ENCODE measurements around the gene MSI2.
A peak's percentile ranks its signal among the peaks of the same experiment; 100 is the strongest.

Gene MSI2

DNA sequence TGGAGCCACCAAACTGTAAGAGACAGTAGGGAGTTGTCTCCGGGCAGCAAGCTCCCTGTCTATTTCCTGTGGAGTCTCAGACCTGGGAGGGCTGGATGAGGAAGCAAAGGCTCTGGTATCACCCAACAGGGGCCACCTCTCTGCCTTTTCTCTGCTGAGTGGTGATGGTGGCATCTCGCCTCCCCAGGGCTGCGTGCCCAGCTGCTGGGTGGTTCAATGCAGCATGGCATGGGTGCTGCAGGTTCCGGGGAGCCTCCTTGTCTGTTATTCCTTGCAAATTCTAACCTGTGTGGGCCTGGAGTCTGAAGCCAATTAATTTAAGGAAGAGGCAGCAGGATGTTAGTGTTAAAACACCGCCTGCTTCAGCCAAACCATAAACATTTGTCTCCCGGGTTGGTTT is 410.6 kb downstream of the MSI2 start:
- no peak for DNase-seq (ENCODE audit: low read depth)

DNA sequence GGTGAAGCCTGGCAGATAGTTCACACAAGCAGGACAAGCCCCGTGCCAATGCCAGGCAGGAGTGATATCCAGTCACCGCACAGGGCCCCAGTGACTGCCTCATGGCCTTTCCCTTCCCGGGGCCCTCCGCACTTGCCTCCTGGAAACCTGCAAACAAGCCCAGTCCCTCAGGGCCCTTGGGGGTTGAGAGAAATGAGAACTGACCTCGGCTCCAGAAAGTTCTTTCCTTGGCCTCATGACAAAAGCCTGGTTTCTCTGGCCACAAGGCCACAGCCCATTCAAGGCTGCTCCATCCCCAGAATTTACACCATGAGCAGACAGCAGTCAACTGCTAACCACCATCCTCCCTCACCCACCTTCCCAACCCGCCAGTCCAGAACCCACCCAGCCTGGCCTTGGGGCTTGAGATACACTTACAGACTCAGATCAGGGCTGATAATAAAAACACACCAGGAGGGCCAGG is 411.2 kb downstream of the MSI2 start:
- DNase-seq (ENCODE audit: low read depth): no peak

DNA sequence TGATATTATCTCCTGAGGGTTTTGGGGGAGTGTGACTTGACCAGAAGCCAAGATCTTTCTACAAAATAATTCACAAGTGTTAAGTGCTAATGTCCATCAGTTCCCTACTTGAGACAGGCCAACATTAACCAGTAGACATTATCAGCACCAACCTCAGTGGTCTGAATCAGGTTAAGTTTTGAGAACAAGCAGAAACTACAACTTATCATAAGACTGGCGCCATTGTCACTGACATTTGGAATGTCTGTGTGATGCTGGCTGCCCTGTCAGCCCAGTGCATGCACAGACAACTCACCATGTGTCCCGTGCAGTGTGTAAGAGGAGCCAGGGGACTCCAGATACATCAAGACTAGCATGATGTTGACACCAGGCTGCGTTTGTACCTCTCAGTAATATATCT is 412.0 kb downstream of the MSI2 start:
- no peak for DNase-seq (ENCODE audit: low read depth)

DNA sequence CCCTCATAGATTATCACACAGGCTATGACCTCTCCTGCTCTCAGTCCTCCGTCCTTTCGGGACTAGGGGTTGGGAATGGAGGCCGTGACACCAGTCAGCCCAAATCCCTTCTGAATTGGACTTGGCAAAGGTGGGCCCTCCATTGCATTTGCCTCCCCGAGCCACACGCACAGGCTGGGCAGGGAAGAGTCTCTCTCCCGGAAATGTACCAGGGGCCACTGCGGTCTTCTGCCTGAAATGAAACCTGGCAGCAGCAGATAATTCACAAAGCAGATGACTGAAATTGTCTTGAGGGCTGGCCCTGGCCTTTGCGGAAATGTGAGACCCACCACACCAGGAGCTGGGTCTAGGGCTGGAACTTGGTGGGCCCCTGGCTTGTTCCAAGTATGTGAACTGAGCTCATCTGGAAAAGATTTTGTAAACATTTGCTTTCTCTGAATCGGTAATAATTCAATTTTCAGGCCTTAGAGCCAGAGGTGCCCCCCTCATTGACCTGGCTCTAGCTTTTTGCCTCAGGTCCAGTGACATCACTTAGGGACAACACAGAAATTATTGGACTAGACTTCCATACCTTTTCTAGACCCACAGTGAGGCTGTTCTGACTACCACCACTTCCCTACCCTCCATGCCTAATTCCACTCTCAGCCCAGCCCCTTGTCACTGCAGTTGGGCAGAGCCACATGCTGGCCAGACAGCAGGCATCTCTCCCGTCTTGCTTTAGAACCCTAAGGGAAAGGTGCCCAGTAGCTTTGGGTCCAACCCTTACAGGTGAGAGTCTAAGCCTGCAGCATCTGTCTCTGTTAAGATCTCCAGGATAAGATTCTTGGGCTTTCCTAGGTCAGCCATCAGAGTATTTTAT is 413.6 kb downstream of the MSI2 start:
- DNase-seq (ENCODE audit: low read depth): no peak

DNA sequence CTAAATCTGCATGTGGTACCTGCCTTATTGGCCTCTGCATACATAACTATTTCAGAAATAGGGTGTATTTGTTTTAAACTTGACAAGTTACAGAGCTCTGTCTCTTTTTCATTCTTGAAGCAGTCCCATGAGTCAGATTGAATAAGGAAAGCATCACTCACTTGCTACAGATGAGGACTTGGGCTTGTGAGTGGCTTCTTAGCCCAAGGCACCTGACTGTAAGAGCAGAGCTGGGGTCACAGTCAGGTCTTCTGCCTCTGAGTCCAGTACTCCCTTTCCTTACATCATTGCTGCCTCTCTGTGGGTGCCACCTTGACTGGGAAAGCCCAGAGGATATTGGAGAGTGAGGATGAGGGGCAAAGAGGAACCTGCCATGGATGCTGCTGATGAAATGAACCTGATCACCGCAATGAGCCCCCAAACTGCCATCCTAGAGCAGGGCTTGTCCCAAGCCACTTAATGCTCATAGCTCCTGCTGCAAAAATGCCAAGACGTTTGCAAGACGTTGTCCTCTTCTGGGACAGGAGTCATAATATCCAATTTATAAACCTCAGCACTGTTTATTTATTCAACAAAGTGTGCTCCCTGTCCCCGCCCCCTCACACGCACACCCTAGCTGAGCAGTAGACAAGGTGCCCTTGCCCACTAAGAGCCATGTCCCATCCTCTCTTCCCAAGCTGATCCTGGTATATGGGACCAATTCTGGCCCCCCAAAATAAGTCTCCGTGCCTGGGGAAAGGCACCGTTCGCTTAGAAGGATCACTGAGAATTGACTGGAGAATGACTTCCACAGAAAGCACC is 414.6 kb downstream of the MSI2 start:
- no peak for DNase-seq (ENCODE audit: low read depth)

DNA sequence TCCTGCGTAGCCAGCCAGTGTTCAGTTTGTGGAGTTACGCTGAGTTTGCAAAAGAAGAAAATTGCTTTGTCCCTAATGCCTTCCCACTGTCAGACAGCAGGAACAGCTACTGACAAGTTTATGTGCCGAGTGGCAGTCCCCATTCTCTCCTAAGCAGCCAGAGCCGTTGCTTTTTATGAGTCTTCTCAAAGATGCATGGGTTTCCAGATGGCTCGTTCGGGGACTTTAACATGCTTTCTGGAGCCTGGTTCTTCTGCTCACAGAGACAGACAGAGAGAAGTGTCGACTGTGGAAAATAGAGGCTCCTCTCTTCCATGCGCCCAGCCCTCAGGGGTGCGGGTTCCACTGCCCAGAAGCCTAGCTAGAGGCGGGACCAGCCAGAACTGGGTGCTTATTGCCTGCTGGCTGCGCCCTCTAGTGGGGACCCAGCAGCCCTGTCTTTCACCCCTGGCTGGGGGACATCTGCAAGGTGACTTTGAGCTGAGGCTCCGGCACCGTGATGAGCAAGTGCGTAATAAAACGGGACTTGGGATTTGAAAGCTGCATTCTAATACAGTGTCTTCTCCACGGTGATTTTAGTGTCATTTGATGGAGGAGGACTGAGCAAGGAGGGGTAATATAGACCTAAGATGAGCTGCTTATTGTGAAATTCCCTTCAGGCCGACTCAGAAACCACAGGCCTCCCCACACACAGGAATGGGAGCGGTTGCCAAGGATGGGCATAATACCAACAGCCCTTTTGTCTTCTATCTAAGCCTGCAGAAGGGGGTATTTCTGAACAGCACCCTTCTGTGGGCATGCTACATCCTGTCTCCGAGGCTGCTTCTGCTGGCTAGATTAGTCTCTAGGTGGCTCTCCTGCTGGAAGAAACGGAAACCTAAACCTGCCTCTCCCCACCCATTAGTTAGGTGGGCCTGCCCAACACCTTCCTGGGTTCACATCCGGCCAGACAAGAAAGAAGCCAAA is 415.6 kb downstream of the MSI2 start:
- DNase-seq (ENCODE audit: low read depth): peak; percentile 49

DNA sequence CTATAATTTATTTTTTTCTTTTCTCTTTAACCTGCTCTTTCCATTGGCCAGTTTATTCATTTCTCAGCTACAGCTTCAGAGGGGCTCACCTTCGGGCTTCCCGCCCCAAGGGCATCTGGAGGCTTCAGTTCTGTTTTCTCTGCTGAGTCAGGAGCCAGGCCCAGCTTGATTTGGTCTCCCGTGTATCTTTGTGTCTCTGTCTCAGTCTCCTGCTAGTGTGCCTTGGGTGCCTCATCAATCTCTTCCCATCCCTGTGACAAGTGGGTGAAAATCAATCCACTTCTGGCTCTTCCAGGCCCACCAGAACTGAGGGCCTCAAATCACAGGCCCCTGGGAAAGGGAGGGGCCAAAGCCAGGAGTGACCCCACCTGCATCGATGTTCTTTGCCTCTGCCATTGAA is 416.6 kb downstream of the MSI2 start:
- DNase-seq (ENCODE audit: low read depth): no peak

DNA sequence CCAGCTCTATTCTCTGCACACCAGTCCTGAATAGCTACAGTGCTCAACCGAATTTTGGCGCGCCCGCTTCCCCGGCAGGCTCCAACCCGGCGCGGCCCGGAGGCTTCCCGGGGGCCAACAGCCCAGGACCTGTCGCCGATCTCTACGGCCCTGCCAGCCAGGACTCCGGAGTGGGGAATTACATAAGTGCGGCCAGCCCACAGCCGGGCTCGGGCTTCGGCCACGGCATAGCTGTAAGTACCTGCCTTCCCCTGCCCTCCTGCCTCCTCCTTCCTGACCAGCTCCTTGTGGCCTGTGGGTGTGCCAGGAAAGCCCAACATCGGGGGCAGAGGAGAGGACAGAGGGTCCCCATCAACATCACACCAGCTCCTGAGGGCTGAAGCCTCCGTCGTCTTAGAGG is 418.6 kb downstream of the MSI2 start:
- DNase-seq (ENCODE audit: low read depth): no peak

DNA sequence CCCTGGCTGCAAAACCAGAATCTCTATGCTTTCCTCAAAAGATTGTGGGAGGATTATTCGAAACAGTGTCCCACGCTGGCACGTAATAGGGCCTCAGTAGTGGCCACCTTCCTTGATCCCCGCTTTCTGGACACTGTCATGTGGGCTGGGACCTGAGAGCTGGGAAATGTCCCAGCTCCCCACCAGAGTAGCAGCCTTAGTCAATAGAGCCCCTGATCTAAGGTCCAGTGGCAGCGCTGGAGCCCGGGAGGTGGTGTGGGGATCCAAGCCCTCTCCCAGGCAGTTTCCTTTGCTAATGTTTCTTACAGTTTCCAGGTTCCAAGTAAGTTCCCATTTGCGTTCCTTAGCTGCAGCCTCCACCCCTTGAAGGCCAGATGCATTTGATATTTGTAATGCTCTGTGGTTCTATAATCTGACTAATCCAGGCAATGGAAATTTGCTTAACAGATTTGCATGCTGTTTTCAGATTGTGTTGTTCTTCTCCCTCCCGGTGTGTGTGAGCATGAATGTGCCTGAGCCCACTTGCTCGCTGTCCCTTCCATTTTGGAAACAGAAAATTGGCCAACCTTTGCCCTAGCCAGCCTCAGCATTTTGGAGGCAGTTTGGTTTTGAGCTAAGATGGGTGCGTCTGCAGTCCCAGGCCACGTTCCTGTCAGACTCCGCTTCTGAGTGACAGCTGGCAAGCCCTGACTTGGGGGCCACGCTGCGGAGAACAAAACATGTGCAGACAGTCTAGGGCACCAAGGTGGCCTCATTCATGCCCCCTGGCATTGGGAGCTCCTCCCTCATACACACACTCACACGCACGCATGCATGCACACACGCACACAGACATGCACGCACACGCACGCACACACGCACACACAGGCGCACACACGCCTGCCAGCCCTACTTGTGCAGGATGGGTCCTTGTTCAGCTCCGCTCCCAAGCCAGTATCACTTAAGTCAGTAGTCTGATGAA is 419.4 kb downstream of the MSI2 start:
- DNase-seq (ENCODE audit: low read depth): no peak

DNA sequence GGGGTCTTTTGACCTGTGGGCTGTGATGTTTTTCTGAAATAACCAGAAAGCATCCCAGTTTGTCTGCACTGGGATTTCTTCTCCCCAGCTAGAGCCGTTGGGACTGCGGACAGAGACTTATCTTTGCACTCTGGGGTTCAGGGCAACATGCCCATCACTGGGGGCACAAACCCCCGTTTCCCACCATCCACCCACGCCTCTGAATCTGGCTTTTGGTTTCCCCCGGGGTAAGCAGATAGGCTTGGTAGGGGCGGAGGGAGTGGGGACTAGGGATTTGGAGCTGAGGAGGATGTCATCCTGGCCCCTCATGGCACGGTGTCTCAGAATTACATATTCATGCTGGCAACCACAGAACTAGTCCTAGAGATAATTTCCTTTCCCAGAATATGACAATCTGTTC is 420.2 kb downstream of the MSI2 start:
- DNase-seq (ENCODE audit: low read depth): no peak

DNA sequence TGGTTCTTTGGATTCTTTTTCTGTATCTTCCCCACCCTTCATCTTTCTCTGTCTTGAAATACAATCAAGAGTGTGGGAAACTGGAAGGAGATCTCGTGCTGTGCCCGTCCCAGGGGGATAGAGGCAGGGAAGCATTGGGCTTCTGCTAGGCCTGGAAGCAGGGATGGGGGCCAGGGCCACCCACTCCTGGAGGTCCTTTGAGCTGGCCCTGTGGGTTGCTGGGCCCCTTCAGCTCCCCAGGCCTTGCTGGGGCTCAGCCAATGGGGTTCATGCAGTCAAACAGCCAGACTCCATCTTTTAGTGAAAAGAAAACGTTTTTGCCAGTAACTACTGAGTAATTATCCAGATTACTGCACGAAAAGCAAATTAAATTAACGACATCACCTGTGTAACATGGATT is 421.0 kb downstream of the MSI2 start:
- no peak for DNase-seq (ENCODE audit: low read depth)

DNA sequence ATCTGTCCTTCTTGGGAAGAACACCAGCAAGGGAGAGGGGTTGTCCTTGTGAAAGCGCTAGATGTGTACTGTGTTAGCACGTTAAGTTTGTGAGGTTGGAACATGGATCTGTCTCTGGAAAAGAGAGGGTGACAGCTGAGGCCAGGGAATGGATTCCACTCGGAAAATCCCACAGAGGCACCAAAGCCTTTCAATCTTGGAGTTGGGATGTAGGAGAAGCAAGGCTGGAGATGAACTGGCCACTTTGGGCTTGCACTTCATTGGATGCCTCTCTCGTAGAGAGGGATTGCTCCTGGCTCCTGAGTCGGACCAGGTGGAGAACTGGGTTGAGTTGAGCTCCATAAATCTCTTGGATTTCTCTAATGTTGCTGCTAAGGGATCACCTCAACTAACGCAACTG is 421.5 kb downstream of the MSI2 start:
- DNase-seq (ENCODE audit: low read depth): no peak

DNA sequence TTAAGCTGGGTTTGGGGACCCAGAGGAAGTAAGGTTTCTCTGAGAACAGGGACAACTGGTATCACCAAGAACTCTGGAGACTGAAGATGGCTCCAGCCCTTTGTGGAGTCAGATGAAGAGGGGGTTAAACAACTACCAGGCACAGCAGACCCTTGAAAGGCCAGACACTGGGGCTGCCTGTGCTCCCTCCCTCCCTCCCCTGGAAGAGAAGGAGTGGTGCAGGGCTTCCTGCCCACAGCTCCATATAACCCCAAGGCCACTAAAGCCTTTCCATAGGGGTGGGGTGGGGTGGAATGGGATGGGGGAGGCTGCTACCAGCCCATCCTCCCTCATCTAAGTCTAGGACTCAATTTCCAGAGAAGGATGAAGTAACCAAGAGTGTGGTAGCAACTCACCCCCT is 422.1 kb downstream of the MSI2 start:
- no peak for DNase-seq (ENCODE audit: low read depth)

DNA sequence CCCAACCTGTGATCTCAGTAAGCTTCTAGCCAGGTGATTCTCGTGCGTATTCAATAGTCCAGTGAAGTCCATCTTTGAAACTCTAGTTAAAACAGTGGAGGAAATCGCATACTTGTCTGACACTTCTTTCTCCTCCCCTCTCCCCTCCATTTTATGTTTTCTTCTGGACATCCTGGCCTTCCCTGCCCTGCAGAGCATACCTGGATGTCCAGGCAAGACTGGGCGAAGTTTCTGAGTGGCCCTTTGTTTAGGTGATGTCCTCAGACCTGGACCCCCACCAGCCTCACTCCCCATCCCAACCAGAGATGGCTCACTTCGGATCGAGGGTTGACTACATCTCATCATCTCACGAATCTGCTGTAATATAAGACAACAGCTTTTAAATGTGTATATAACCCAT is 423.0 kb downstream of the MSI2 start:
- no peak for DNase-seq (ENCODE audit: low read depth)

DNA sequence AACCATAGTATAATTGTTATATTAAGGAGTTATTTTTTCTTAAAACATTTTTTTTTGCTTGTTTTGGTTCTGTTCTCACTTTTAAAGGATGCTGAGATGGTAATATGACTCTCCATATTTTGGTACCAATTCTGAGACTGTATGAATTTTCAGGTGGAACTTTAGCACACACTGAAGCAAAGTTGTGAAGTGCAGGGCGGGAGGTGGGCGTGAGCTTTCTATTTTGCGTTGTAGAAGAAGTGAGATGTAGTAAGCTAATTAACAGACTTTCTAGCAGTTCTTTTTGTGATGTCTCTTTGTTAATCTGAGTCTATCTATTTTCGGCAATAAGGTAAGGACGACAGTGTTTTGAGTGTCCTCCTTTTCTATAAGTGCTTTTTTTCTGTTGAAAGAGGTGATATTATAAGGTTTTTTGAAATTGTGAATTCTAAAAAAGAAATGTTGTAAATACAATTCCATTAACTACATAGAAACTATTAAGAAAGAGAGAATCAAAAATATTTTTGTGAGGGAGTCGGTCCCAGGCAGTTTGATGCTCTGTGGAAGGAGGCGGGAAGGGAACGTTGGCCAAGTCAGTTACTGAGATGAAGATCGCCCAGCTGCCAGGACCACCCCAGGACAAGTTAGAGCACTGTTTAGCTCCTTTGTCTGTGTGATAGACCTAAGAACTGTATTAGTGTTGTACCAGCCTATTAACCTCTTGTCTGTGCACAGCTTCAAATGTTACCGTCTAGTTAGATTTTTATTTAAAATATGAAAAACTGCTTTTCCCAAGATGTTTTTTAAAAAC is 423.8 kb downstream of the MSI2 start:
- no peak for DNase-seq (ENCODE audit: low read depth)

DNA sequence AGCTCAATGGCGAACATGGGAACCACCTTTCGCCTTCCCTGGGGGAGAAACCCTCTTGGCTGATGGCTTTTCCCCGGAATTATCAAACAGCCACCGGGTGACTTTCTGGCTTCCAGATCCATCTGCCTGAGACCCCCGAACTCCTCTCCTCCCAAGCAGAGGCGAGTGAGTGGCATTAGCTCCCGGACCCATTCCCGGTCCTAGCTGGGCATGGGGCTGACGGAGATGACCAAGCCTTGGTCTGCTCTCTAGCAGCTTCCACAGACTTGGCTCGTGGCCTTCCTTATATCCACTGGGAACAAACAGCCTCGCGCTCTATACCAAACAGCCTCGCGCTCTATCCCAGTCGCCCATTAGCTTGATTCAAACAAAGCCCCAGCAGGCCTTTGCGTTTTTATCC is 426.4 kb downstream of the MSI2 start:
- DNase-seq (ENCODE audit: low read depth): no peak

DNA sequence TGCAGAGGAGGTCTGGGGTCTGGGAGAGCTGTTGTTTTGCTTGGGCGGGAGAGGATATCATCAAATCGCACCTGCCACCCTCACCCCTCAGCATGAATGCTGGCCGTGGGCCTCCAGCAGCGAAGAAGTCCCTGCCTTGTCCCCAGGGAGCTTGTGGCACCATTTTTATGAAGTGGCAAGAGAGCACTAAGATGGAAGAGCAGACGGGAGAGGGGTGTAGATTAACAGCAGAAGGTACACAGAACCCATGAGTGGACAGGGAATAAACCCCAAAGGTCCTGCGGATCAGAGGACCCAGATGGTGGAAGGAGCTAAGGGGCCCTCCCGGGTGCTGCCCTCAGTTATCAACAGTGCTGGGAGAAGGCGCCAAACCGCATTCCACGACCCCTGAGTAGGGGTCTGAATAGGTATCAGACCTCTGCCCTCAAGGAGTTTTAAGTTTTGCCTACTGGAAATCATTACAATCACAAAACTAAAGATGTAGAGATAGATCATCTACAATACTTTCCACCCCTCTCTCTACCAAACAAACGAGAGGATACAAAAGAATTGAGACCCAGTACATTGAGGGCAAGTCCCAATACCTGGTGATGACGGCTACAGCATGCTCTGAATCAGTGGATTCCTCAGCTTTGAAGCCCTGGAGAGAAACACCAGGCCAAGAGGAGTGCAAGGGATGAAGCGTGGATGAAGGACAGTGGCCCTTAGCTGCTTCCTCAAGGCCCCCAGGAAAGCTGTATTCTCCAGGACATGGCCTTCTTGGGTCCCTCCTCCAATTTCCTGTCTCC is 428.6 kb downstream of the MSI2 start:
- DNase-seq (ENCODE audit: low read depth): no peak

DNA sequence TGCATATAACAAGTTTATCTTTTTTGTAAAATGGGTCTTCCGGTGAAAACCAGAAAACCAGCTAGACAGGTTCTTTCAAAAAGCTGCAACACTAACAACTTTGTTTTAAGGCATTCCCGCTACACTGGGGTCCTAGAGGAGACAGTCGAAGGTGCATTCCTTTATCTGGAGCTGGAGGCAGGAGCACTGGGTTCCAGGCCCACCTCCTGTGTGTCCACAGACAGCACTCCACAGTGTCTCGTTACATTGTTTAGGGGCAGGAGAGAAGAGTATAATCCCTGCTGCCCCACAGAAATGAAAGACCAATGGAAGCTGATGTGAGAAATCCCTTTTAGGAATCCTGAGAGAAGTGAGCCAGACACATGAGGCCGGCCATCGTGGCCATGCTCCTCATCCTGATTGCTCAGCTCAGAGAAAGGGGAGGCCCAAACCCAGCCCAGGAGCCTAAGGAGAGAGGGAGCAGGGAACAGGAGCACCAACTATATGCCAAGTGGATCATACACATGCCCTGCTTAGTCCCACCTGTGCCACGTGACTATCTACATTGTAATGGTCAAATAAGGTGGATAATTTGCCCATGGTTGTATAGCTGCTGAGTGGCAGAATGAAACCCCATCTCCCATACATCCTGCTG is 429.3 kb downstream of the MSI2 start:
- no peak for DNase-seq (ENCODE audit: low read depth)

DNA sequence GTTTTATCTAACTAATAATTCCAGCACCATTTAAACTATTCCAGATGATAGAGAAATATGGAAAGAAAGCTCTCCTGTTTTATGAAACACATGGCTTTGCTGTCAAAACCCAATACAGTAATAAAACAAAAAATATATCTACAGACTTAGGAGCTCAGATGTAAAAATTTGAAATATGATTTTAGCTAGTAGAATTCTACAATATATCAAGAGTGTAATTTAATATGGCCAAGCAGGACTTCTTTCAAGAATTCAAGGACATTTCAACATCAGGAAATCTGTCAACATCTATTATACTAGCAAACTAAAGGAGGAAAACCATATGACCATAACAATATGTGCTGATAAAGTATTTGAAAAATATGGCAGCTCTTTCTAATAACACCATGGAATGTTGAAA is 431.3 kb downstream of the MSI2 start:
- no peak for DNase-seq (ENCODE audit: low read depth)

All from stimulated activated CD4-positive, alpha-beta T cell treated with anti-CD3 and anti-CD28 coated beads, Interleukin-2, amount 100 ng/mL, for 4 hours (primary cell).